ENCODE data around the gene MINPP1.

- TF ChIP-seq ZNF384 (IDR thresholded peaks at IDR 0.05) (no peak), FOXK2 (IDR thresholded peaks at IDR 0.05) (no peak), TARDBP (IDR thresholded peaks at IDR 0.05) (no peak), ELF4 (IDR thresholded peaks at IDR 0.05) (no peak), FOXM1 (IDR thresholded peaks at IDR 0.05; ENCODE audit: borderline replicate concordance) (no peak), SP1 (IDR thresholded peaks at IDR 0.05) (no peak), SUZ12 (IDR thresholded peaks at IDR 0.05) (no peak), BHLHE40 (IDR thresholded peaks at IDR 0.05; ENCODE audit: borderline replicate concordance) (no peak), NFRKB (IDR thresholded peaks at IDR 0.05) (no peak), ARNT (IDR thresholded peaks at IDR 0.05) (no peak), FOXA1 (IDR thresholded peaks at IDR 0.05) (no peak)
Measured at GRCh38 chr10:87546971-87547413, 42.3 kb downstream of the MINPP1 start.
